ENCODE measurements around the gene CTNNB1.

- TF ChIP-seq CTCF (IDR thresholded peaks at IDR 0.05) = peak; percentile 51; the same call in 1 of the 2 replicates
- no peak for TF ChIP-seq SIN3A (IDR thresholded peaks at IDR 0.05; ENCODE audit: borderline replicate concordance, insufficient read depth, low read depth, low read length)
Observed at GRCh38 chr3:41202834-41203345, 3.6 kb downstream of the CTNNB1 start.
